H1 (cell line): Measurements from ENCODE around the gene SLC25A22. TPM values are rescaled to one million over a fixed set of nuclear protein-coding genes. Genes with fewer than 3 reads are reported as not detected.

ENCODE experiments used
- CTCF ChIA-PET: fragments of 300-600 bp; sonication (Branson Sonifier 250); formaldehyde crosslinking; loops from one replicate; lab custom pipeline; 2021; ENCODE audit not compliant: partially characterized antibody; lab: Charles Lee
- POLR2A ChIA-PET: fragments of 300-600 bp; sonication (Branson Sonifier 250); formaldehyde crosslinking; loops from one replicate; lab custom pipeline; 2021; ENCODE audit warnings: inconsistent platforms; ENCODE audit not compliant: partially characterized antibody; lab: Charles Lee
- DNase-seq, 2 experiments: peaks; one replicate each; pipeline versions ENCODE4 v3.0.0 to v3.0.0-alpha.2; 2010 to 2022; ENCODE audit warnings: low spot score in 2 of 2, low read depth in 1 of 2, mixed read lengths in 1 of 2
- FAIRE-seq: peaks from 2 replicates; lab custom pipeline; 2011; peaks lifted over from hg19 to GRCh38; lab: Jason Lieb, UNC
- H2AFZ ChIP-seq: 2 replicates; pipeline ENCODE4 v1.8.1; 2012; ENCODE audit warnings: low read length, inconsistent platforms
- H2AK5ac ChIP-seq: 2 replicates; pipeline ENCODE4 v1.6.1; 2013; ENCODE audit warnings: low read depth, low read length
- H2BK120ac ChIP-seq: replicated peaks from 2 replicates; pipeline ENCODE3; 2013; ENCODE audit warnings: low read depth, low read length, inconsistent platforms
- H2BK12ac ChIP-seq: 2 replicates; pipeline ENCODE4 v1.6.1; 2013; ENCODE audit warnings: low read depth, low read length
- H2BK15ac ChIP-seq: 2 replicates; pipeline ENCODE4 v1.6.1; 2013; ENCODE audit warnings: low read length
- H2BK20ac ChIP-seq: 2 replicates; pipeline ENCODE4 v1.6.1; 2013; ENCODE audit warnings: low read length
- H2BK5ac ChIP-seq: 2 replicates; pipeline ENCODE4 v1.6.1; 2013; ENCODE audit warnings: low read depth, low read length
- H3K14ac ChIP-seq: 2 replicates; pipeline ENCODE4 v1.6.1; 2013; ENCODE audit warnings: inconsistent platforms; ENCODE audit not compliant: insufficient read length
- H3K18ac ChIP-seq: 2 replicates; pipeline ENCODE4 v1.6.1; 2013; ENCODE audit warnings: low read length; ENCODE audit errors: extremely low read depth
- H3K23ac ChIP-seq: 2 replicates; pipeline ENCODE4 v1.6.1; 2013; ENCODE audit warnings: inconsistent platforms; ENCODE audit not compliant: insufficient read length
- H3K23me2 ChIP-seq: 2 replicates; pipeline ENCODE4 v1.6.1; 2013; ENCODE audit warnings: low read depth, low read length
- H3K27ac ChIP-seq: 2 replicates; pipeline ENCODE4 v1.6.1; 2011; ENCODE audit warnings: low read depth, low read length, inconsistent platforms
- H3K27me3 ChIP-seq, 4 experiments: replicated peaks in 1 of 4; 1 replicate in 1 of 4; 2 replicates in 3 of 4; pipeline versions ENCODE4 v1.6.1 to v1.8.1; 2011 to 2013; ENCODE audit warnings: low read length in 3 of 4, mild to moderate bottlenecking in 3 of 4, inconsistent platforms in 2 of 4, mixed read lengths in 2 of 4, moderate library complexity in 1 of 4; ENCODE audit not compliant: control insufficient read depth in 3 of 4, insufficient read depth in 3 of 4; ENCODE audit errors: extremely low read depth in 1 of 4
- H3K36me3 ChIP-seq, 4 experiments: 2 replicates each; pipeline versions ENCODE4 v1.6.1 to v1.8.1; 2011 to 2013; ENCODE audit warnings: mild to moderate bottlenecking in 4 of 4, low read length in 3 of 4, moderate library complexity in 2 of 4, control low read depth in 1 of 4, inconsistent platforms in 1 of 4; ENCODE audit not compliant: insufficient read depth in 4 of 4, control insufficient read depth in 2 of 4
- H3K4ac ChIP-seq: replicated peaks from 2 replicates; pipeline ENCODE3; 2013; ENCODE audit warnings: low read length, low read depth, mixed read lengths, inconsistent platforms; ENCODE audit not compliant: insufficient read length
- H3K4me1 ChIP-seq, 4 experiments: replicated peaks in 1 of 4; 1 replicate in 1 of 4; 2 replicates in 3 of 4; pipeline versions ENCODE4 v1.6.1 to v1.8.1; 2011 to 2013; ENCODE audit warnings: low read length in 3 of 4, inconsistent platforms in 2 of 4, mixed read lengths in 1 of 4; ENCODE audit not compliant: insufficient read depth in 4 of 4, control insufficient read depth in 3 of 4
- H3K4me2 ChIP-seq, 2 experiments: 2 replicates each; pipeline versions ENCODE4 v1.6.1 to v1.8.1; 2011 to 2013; ENCODE audit warnings: low read depth in 2 of 2, low read length in 2 of 2, control low read depth in 1 of 2, inconsistent platforms in 1 of 2, mild to moderate bottlenecking in 1 of 2; ENCODE audit not compliant: insufficient read depth in 1 of 2
- H3K4me3 ChIP-seq, 4 experiments: fragments of 200-600, 300-600 bp in 1 of 4; sonication (generic), shearing (Covaris generic), sonication (Bioruptor Twin) in 1 of 4; 2 replicates each; pipeline versions ENCODE4 v1.5.1 to v1.8.1; 2011 to 2016; ENCODE audit warnings: low read length in 4 of 4, low read depth in 3 of 4, control low read depth in 2 of 4, inconsistent platforms in 2 of 4, mild to moderate bottlenecking in 2 of 4, mixed read lengths in 1 of 4, moderate library complexity in 1 of 4; ENCODE audit not compliant: insufficient read depth in 2 of 4; ENCODE audit errors: extremely low read depth in 1 of 4
- H3K56ac ChIP-seq: replicated peaks from 2 replicates; pipeline ENCODE3; 2013; ENCODE audit warnings: low read depth, mild to moderate bottlenecking, mixed read lengths, low read length, inconsistent platforms; ENCODE audit not compliant: insufficient read length
- H3K79me1 ChIP-seq: 2 replicates; pipeline ENCODE4 v1.6.1; 2013; ENCODE audit warnings: low read depth, low read length, control low read depth
- H3K79me2 ChIP-seq, 2 experiments: 2 replicates each; pipeline versions ENCODE4 v1.6.1 to v1.8.1; 2012 to 2013; ENCODE audit warnings: low read length in 2 of 2, mild to moderate bottlenecking in 2 of 2, inconsistent platforms in 1 of 2; ENCODE audit not compliant: insufficient read depth in 2 of 2, control insufficient read depth in 1 of 2
- H3K9ac ChIP-seq, 4 experiments: replicated peaks in 1 of 4; 1 replicate in 1 of 4; 2 replicates in 3 of 4; pipeline versions ENCODE4 v1.6.1 to v1.8.1; 2011 to 2013; ENCODE audit warnings: low read depth in 3 of 4, low read length in 3 of 4, control low read depth in 2 of 4, mild to moderate bottlenecking in 2 of 4, moderate library complexity in 2 of 4, inconsistent platforms in 1 of 4; ENCODE audit errors: extremely low read depth in 1 of 4
- H3K9me3 ChIP-seq, 2 experiments: 2 replicates each; pipeline versions ENCODE4 v1.6.1 to v1.8.1; 2012 to 2013; ENCODE audit warnings: mild to moderate bottlenecking in 2 of 2, moderate library complexity in 2 of 2, control low read depth in 1 of 2, inconsistent platforms in 1 of 2, low read depth in 1 of 2, low read length in 1 of 2, mixed read lengths in 1 of 2; ENCODE audit not compliant: insufficient read depth in 2 of 2
- H4K20me1 ChIP-seq, 2 experiments: replicated peaks in 1 of 2; 2 replicates each; pipeline versions ENCODE3 to v1.8.1; 2011 to 2013; ENCODE audit warnings: inconsistent platforms in 2 of 2, low read length in 2 of 2, mild to moderate bottlenecking in 1 of 2; ENCODE audit not compliant: insufficient read depth in 2 of 2, control insufficient read depth in 1 of 2
- H4K5ac ChIP-seq: 2 replicates; pipeline ENCODE4 v1.6.1; 2013; ENCODE audit warnings: low read length, low read depth, mixed read lengths, inconsistent platforms; ENCODE audit not compliant: insufficient read length
- H4K8ac ChIP-seq: 2 replicates; pipeline ENCODE4 v1.8.0; 2013; ENCODE audit warnings: mild to moderate bottlenecking, moderate library complexity, low read length, inconsistent platforms; ENCODE audit not compliant: insufficient read depth; ENCODE audit errors: extremely low read depth
- H4K91ac ChIP-seq: replicated peaks from 2 replicates; pipeline ENCODE3; 2013; ENCODE audit warnings: low read length, mixed read lengths, inconsistent platforms; ENCODE audit not compliant: insufficient read length
- BACH1 ChIP-seq: IDR thresholded peaks from 2 replicates; pipeline ENCODE4 v1.6.1; 2012; ENCODE audit warnings: low read length, improper control_type of control experiment
- POU5F1 ChIP-seq: IDR thresholded peaks from 2 replicates; pipeline ENCODE4 v1.6.1; 2011; ENCODE audit warnings: low read depth, mild to moderate bottlenecking, low read length, moderate library complexity
- WGBS, 2 experiments: shearing (Covaris generic) in 1 of 2; methylation state at CpG; one replicate each; pipeline versions ENCODE4 v1.1.6 to v1.1.7; 2013 to 2015; ENCODE audit warnings: low lambda C conversion rate in 2 of 2, mixed read lengths in 2 of 2, inconsistent platforms in 1 of 2, low coverage in 1 of 2, missing lambda C conversion rate in 1 of 2; ENCODE audit not compliant: insufficient replicate concordance in 2 of 2, insufficient coverage in 1 of 2, insufficient read length in 1 of 2; ENCODE audit errors: extremely low coverage in 1 of 2, missing lambda C conversion rate in 1 of 2; 5-methylcytosine and 5-hydroxymethylcytosine counted together
- polyA plus RNA-seq, 7 experiments: library from polyadenylated mRNA; depleted of rRNA in 3 of 7; stranded (reverse) in 5 of 7; unstranded in 2 of 7; fragments of >200 nt in 5 of 7; fragments of 200-250 nt in 2 of 7; gene quantifications; 1 replicate in 5 of 7; 2 replicates in 1 of 7; 4 replicates in 1 of 7; pipeline versions ENCODE4 v1.2.1 to v1.2.3, GENCODE V29; 2011 to 2013; ENCODE audit warnings: missing spikeins in 2 of 7, mixed read lengths in 2 of 7
- total RNA-seq: library from RNA; stranded (reverse); fragmentation: NEBNext Ultra II Directional; extraction: Animal tissue kit (Norgen Biotek cat#: 25700); gene quantifications from 2 replicates; pipeline ENCODE4 v1.2.1, GENCODE V29; 2021

The SLC25A22 gene
- total and polyA plus RNA-seq, 2 of the 8 experiments (the other 6 are each of a cell fraction or from before 2014, with no cell fraction given) = 31.5 to 48.0 TPM

GRCh38 chr11:827897-828192, 29.8 kb upstream of the SLC25A22 start, which contains the start of gene CRACR2B:
CRACR2B (plus strand) TSS chr11:827919; CDS start chr11:828608, 689 bp downstream.
- H2AK5ac ChIP-seq = peak within 1 kb of the TSS; percentile 48; the same call in 1 of the 2 replicates
- no peak within 1 kb of the TSS for H3K14ac ChIP-seq
- peak within 1 kb of the TSS; percentile 48 for H3K4ac ChIP-seq
- peak within 1 kb of the TSS; percentile 88; the same call in 1 of the 2 replicates for H2BK5ac ChIP-seq
- peak within 1 kb of the TSS; percentile 60 for H2BK120ac ChIP-seq
- H3K56ac ChIP-seq = no peak within 1 kb of the TSS
- peak within 1 kb of the TSS; percentile 84 to 99 for H3K4me2 ChIP-seq
- H3K9me3 ChIP-seq = no peaks in the 10 kb centered on the region
- no peaks in the 10 kb centered on the region for H3K79me2 ChIP-seq
- H2BK20ac ChIP-seq = peak within 1 kb of the TSS; percentile 86; the same call in 1 of the 2 replicates
- H4K91ac ChIP-seq = peak within 1 kb of the TSS; percentile 56
- CTCF ChIA-PET = interaction anchor here (2.1 to 3.5 kb wide), 2 partner anchors 11 to 20 kb away, joined by 7 to 26 read pairs; no protein-coding TSS in a partner anchor
- H4K20me1 ChIP-seq = peaks cover 2 to 8% of the 10 kb centered on the region in 2 experiments
- peak within 1 kb of the TSS; percentile 92 for H2BK15ac ChIP-seq
- peaks cover 30% of the 10 kb centered on the region for H3K23me2 ChIP-seq
- no peak within 1 kb of the TSS; the same call in 1 of the 2 replicates for H2AFZ ChIP-seq
- peaks cover 6 to 41% (median 31%) of the 10 kb centered on the region in 4 experiments for H3K27me3 ChIP-seq
- FAIRE-seq (no peak), DNase-seq (no peak)
- H3K4me3 ChIP-seq = peak within 1 kb of the TSS; percentile 42 to 63 (median 58)
- peaks cover 0 to 45% (median 40%) of the 10 kb centered on the region in 4 experiments; a peak in 6 of 7 replicates for H3K4me1 ChIP-seq
- H4K5ac ChIP-seq = peak within 1 kb of the TSS; percentile 53
- POLR2A ChIA-PET = interaction anchor here (1.0 to 53.0 kb wide), 3 partner anchors 2 to 44 kb away, joined by 3 to 1917 read pairs (median 1917); partner anchors contain the start of genes CD151, CEND1, CRACR2B and PIDD1
- 37% methylated on average over 3 of the region's 5 CpGs; no CpG with 5 or more reads in 1 of the 2 experiments for WGBS, 2 experiments
- H3K9ac ChIP-seq = peak within 1 kb of the TSS in 3 of 4 experiments; percentile 40 to 54 (median 50); a peak in 5 of 7 replicates
- peak within 1 kb of the TSS; percentile 56; the same call in 1 of the 2 replicates for H3K27ac ChIP-seq
- TF ChIP-seq BACH1 = no peak
- no peak for TF ChIP-seq POU5F1
- H3K79me1 ChIP-seq = no peaks in the 10 kb centered on the region; the same call in 1 of the 2 replicates
- H3K18ac ChIP-seq = peak within 1 kb of the TSS; percentile 95
- H3K23ac ChIP-seq = no peak within 1 kb of the TSS
- H2BK12ac ChIP-seq = peak within 1 kb of the TSS; percentile 92; the same call in 1 of the 2 replicates
- peaks cover 0 to 10% (median 1%) of the 10 kb centered on the region in 4 experiments; a peak in 1 of 8 replicates for H3K36me3 ChIP-seq
- peak within 1 kb of the TSS; percentile 86 for H4K8ac ChIP-seq
